Measurements from ENCODE around the gene GALNT11.

GALNT11 gene

DNA sequence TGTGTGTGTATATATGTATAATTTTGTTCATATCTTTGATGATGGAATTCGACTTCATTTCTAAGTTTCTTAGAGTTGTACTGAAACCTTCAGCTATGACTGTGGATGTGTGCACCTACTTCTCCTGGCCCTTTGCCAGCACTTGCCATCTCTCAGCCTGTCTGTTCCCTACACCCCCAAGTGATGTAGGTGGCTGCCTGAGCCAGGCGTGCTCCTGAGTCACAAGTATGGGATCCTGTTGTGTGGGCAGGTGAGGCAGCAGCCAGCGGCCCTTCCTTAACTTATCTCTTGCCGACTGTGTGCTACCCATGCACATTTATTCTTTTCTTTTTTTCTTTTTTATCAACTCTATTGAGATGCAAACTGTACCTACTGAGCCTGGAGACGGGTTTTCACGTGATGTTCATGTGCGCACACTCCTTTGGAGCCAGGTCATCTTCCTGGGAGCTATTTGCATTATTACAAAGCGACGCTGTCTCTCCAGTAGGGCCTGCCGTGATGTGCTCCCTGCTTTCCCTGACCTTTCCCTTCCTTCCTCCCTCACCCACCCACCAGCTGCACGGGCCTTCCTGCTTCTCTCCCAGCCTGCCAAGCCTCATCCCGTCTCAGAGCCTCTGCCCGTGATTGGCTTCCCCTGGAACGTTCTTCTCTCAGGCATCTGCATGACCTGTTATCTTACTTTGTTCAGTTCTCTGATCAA, 31.3 kb upstream of the GALNT11 start:
- TF ChIP-seq, protein P1, sequence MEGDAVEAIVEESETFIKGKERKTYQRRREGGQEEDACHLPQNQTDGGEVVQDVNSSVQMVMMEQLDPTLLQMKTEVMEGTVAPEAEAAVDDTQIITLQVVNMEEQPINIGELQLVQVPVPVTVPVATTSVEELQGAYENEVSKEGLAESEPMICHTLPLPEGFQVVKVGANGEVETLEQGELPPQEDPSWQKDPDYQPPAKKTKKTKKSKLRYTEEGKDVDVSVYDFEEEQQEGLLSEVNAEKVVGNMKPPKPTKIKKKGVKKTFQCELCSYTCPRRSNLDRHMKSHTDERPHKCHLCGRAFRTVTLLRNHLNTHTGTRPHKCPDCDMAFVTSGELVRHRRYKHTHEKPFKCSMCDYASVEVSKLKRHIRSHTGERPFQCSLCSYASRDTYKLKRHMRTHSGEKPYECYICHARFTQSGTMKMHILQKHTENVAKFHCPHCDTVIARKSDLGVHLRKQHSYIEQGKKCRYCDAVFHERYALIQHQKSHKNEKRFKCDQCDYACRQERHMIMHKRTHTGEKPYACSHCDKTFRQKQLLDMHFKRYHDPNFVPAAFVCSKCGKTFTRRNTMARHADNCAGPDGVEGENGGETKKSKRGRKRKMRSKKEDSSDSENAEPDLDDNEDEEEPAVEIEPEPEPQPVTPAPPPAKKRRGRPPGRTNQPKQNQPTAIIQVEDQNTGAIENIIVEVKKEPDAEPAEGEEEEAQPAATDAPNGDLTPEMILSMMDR (IDR thresholded peaks at IDR 0.05) = no peak

DNA sequence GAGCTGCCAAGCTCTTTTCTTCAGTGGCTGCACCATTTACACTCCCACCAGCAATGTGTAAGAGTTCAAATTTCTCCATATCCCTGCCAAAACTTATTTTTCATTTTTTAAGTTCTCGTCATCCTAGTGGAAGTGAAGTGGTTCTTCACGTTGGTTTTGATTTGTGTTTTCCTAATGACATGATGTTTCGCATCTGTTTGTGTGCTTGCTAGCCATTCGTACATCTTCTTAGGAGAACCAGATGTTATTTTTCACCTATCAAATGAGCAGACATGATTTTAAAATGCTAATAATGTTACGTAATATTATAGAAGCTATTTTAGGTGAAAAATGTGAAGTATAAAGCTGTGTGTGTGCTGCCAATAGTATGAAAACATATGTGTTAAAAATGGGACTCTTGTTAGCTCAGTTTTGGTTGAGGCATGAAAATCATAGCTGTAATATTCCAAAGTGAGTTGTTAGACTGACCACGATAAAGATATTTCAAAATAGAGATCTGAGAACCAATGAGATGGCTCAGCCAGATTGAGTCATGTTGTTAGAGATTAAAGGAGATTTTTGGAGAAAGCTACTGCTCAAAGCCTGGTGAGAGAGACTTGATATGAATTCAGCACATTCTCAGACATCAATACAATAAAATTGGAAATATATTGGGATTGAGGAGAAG, 25.9 kb upstream of the GALNT11 start:
- TF ChIP-seq, protein P1 (IDR thresholded peaks at IDR 0.05) = no peak

DNA sequence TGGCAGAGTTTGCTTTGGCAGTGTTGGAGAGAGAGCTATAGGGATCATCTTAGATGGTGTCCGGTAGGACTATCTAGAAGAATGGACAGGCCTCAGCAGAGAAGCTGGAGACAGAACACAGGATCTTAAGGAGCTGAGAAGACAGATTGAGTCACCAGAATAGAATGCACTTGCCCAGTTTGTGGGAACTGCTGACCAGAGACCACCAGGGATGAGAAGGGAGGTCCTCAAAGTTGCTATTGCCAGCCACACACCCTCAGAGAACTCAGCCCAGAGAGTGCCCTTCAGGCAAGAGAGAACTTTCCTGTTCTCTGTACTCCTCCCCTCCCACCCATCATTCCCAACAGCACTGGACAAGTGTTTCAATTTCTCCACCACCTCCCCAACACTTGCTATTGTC, 25.3 kb upstream of the GALNT11 start:
- TF ChIP-seq, protein P1 (IDR thresholded peaks at IDR 0.05) = no peak

DNA sequence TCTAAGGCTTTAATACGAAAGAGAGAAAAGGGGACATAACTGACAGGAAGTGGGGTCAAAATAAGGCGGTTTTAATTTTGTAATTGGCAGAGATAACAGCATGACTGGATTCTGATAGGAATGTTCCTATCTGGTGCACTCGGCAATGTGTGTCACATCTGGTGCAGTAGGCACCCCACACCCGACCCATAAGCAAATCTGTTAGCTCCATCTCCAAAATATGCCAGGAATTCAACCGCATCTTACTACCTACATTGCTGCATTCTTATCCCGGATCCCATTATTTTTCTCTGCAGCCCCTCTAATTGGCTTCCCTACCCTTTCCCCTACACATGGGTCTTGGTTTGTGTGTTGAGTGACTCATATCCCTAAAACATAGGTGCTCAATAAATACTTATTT, 19.1 kb upstream of the GALNT11 start:
- TF ChIP-seq, protein P1 (IDR thresholded peaks at IDR 0.05) = no peak

DNA sequence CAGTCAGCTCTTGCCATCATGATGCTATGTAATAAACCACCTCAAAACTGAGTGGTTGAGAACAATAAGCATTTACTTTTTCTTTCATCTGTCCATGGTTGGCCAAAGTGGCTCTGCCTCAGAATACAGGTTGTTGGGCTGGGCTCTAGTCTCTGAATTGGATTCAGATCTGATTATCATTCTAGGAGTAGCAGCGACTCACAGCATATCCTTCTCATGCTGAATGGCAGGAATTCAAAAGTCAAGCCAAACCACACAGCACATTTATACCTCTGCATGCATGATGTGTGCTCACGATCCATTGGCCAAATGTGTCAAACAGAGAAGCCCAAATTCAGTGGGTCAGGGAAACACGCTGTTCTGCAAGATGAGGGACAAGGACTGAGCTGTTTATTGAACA, 13.6 kb upstream of the GALNT11 start:
- TF ChIP-seq, protein P1 (IDR thresholded peaks at IDR 0.05) = no peak

DNA sequence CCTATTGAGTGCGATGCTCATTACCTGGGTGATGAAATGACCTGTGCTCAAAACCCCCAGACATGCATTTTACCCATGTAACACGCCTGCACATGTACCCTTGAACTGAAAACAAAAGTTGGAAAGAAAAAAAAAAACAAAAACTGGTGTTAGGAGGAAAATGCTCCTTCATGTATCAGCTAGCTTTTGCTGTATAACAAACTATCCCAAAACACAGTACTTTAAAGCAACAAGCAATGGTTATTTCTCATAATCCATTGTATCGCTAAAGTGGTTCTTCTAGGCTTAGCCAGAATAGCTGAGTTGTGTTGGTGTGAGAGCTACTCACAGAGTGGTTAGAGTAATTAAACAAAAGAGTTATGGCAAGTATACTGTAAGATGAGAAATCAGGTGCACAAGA, 12.2 kb upstream of the GALNT11 start:
- TF ChIP-seq, protein P1 (IDR thresholded peaks at IDR 0.05) = no peak

DNA sequence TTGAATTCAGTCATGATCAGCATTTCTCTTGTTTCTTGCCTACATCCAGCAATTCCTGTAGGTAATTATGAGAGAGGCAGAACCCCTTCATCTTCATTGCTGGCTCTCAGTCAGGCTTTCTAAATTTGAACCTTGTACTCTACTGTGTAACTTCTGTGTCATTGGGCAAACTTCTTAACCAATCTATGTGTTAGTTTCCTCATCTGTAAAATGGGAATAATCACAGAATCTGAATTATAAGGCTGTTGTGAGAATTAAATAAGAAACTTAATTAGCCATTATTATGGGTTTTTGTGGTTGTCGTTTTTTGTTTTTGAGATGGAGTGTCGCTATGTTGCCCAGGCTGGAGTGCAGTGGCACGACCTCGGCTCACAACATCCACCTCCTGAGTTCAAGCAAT, 11.5 kb upstream of the GALNT11 start:
- TF ChIP-seq, protein P1 (IDR thresholded peaks at IDR 0.05) = no peak

Measured in LNCAP (cell line).